ENCODE data around the gene SEC16B.

The SEC16B gene

GRCh38 chr1:177932123-177932522 lies 37.7 kb downstream of the SEC16B start:
- TF ChIP-seq CTCF (conservative IDR thresholded peaks at IDR 0.05) = no peak
- no peak overlapping the region for H3K27ac ChIP-seq

- TF ChIP-seq CTCF (conservative IDR thresholded peaks at IDR 0.05) = no peak
- H3K27ac ChIP-seq = no peak overlapping the region
Observed at GRCh38 chr1:177928952-177929351, 40.9 kb downstream of the SEC16B start.

GRCh38 chr1:177928194-177928593 lies 41.7 kb downstream of the SEC16B start:
- TF ChIP-seq CTCF (conservative IDR thresholded peaks at IDR 0.05) = peak; percentile 53
- H3K27ac ChIP-seq = no peak overlapping the region

GRCh38 chr1:177927021-177927596 lies 42.7 kb downstream of the SEC16B start:
- H3K27ac ChIP-seq = no peak overlapping the region

GRCh38 chr1:177926201-177926600 lies 43.7 kb downstream of the SEC16B start:
- no peak for TF ChIP-seq CTCF (conservative IDR thresholded peaks at IDR 0.05)
- no peak overlapping the region for H3K27ac ChIP-seq

More at GRCh38 chr1:177927021-177927596, 42.7 kb downstream of the SEC16B start:
- no peak for TF ChIP-seq CTCF (conservative IDR thresholded peaks at IDR 0.05)

- H3K27ac ChIP-seq = no peak overlapping the region
- no peak for TF ChIP-seq CTCF (conservative IDR thresholded peaks at IDR 0.05)
Observed at GRCh38 chr1:177925006-177925405, 44.9 kb downstream of the SEC16B start.

GRCh38 chr1:177923441-177923840 lies 46.4 kb downstream of the SEC16B start:
- no peak for TF ChIP-seq CTCF (conservative IDR thresholded peaks at IDR 0.05)

More at GRCh38 chr1:177923441-177923840, 46.4 kb downstream of the SEC16B start:
- no peak overlapping the region for H3K27ac ChIP-seq

All from VCaP (cell line).